ENCODE results near the gene NMRK2.
"Not testable (repeated sequence)": the region's sequence is repeated elsewhere in the genome, so short reads cannot be mapped to it uniquely, and the experiment has no call there.

Gene NMRK2, protein sequence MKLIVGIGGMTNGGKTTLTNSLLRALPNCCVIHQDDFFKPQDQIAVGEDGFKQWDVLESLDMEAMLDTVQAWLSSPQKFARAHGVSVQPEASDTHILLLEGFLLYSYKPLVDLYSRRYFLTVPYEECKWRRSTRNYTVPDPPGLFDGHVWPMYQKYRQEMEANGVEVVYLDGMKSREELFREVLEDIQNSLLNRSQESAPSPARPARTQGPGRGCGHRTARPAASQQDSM

GRCh38 chr19:3932931-3933810 is at the start of gene NMRK2:
Gene NMRK2, plus strand, starts transcription at chr19:3933069. Its CDS starts 603 bp downstream, at chr19:3933672.
- Histone ChIP-seq H3K4me1 (ENCODE audit: control insufficient read depth, low read depth, low read length) (no peaks in the 10 kb centered on the region), H3K9me3 (ENCODE audit: control insufficient read depth, low read depth, low read length) (no peaks in the 10 kb centered on the region), H3K9ac (ENCODE audit: low read length) (peak within 1 kb of the TSS; percentile 67), H3K36me3 (ENCODE audit: control insufficient read depth, low read depth, low read length) (no peaks in the 10 kb centered on the region), H3K4me3 (ENCODE audit: low read length) (peak within 1 kb of the TSS; percentile 67), H3K27me3 (ENCODE audit: control insufficient read depth, insufficient read depth, low read length) (no peaks in the 10 kb centered on the region), H3K27ac (ENCODE audit: low read length) (peak within 1 kb of the TSS; percentile 82)

GRCh38 chr19:3890591-3890990 is 42.3 kb upstream of the NMRK2 start:
- Histone ChIP-seq H3K36me3 (ENCODE audit: control insufficient read depth, low read depth, low read length) (no peaks in the 10 kb centered on the region), H3K4me3 (ENCODE audit: low read length) (no peak overlapping the region), H3K27me3 (ENCODE audit: control insufficient read depth, insufficient read depth, low read length) (no peaks in the 10 kb centered on the region), H3K9me3 (ENCODE audit: control insufficient read depth, low read depth, low read length) (no peaks in the 10 kb centered on the region), H3K4me1 (ENCODE audit: control insufficient read depth, low read depth, low read length) (no peaks in the 10 kb centered on the region), H3K27ac (ENCODE audit: low read length) (no peak overlapping the region), H3K9ac (ENCODE audit: low read length) (no peak overlapping the region)

DNA sequence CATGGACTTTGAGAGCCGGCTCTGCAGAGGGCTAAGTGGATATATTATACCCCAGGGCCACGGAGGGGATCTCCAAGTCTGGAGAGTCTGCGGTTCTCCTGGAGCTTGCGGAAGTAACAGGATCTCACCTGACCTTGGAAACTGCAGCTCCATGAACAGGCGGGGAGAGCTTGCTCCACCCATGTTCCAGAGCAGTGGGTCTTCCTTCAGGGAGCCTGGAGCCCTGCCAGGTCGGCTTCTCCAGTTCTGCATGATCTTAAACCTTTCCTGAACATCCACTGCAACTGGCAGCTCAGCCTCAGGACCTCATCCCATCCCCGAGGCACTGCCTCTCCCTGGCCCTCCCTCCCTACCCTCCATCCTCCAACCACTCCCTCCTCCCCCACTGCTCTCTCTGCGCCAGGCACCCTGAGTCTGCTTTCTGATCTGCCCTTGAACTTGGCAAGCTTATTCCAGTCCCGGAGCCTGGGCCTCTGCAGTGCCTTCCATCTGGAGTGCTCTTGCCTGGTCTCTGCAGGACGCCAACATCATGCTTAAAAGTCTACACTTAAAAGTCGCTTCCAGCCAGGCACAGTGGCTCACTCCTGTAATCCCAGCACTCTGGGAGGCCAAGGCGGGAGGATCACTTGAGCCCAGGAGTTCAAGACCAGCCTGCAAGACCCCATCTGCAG is 39.2 kb upstream of the NMRK2 start:
- Histone ChIP-seq H3K9me3 (ENCODE audit: control insufficient read depth, low read depth, low read length) (peaks cover 6% of the 10 kb centered on the region), H3K27ac (ENCODE audit: low read length) (no peak overlapping the region), H3K36me3 (ENCODE audit: control insufficient read depth, low read depth, low read length) (peaks cover 6% of the 10 kb centered on the region), H3K27me3 (ENCODE audit: control insufficient read depth, insufficient read depth, low read length) (no peaks in the 10 kb centered on the region), H3K9ac (ENCODE audit: low read length) (no peak overlapping the region), H3K4me1 (ENCODE audit: control insufficient read depth, low read depth, low read length) (no peaks in the 10 kb centered on the region), H3K4me3 (ENCODE audit: low read length) (no peak overlapping the region)

DNA sequence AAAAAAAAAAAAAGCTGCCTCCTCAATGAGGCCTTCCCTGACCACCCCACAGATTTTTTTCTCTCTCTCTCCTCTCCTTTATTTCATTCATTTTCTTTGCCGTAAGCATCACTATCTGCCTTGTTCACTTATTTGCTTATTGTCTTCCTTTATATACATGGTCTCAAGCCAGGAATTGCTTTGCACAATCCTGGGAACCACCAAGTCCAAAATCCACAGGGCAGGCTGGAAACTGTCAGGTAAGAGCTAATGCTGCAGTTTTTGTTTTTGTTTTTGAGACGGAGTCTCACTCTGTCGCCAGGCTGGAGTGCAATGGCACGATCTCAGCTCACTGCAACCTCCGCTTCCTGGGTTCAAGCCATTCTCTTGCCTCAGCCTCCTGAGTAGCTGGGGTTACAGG is 37.9 kb upstream of the NMRK2 start:
- H3K36me3 ChIP-seq (ENCODE audit: control insufficient read depth, low read depth, low read length); H3K27me3 ChIP-seq (ENCODE audit: control insufficient read depth, insufficient read depth, low read length); H3K4me3 ChIP-seq (ENCODE audit: low read length); H3K9me3 ChIP-seq (ENCODE audit: control insufficient read depth, low read depth, low read length); H3K27ac ChIP-seq (ENCODE audit: low read length); H3K9ac ChIP-seq (ENCODE audit: low read length); H3K4me1 ChIP-seq (ENCODE audit: control insufficient read depth, low read depth, low read length): not testable (repeated sequence)

- Histone ChIP-seq H3K4me1 (ENCODE audit: control insufficient read depth, low read depth, low read length) (no peaks in the 10 kb centered on the region), H3K9me3 (ENCODE audit: control insufficient read depth, low read depth, low read length) (peaks cover 6% of the 10 kb centered on the region), H3K36me3 (ENCODE audit: control insufficient read depth, low read depth, low read length) (peaks cover 6% of the 10 kb centered on the region), H3K27me3 (ENCODE audit: control insufficient read depth, insufficient read depth, low read length) (no peaks in the 10 kb centered on the region), H3K9ac (ENCODE audit: low read length) (no peak overlapping the region), H3K4me3 (ENCODE audit: low read length) (no peak overlapping the region), H3K27ac (ENCODE audit: low read length) (no peak overlapping the region)
Measured at GRCh38 chr19:3895788-3896187, 37.1 kb upstream of the NMRK2 start.

DNA sequence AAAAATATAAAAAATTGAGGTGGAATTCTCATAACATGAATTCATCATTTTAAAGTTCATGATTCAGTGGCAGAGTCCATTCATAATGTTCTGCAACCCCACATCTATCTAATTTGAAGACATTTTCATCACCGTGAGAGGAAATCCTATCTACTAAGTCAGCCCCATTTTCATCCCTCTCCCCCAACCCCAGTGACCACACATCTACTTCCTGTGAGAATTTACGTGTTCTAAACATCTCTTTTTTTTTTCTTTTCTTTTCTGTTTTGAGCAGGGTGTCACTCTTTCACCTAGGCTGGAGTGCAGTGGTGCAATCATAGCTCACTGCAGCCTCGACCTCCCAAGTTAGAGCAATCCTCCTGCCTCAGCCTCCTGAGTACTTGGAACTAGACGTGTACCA is 34.9 kb upstream of the NMRK2 start:
- Histone ChIP-seq H3K4me1 (ENCODE audit: control insufficient read depth, low read depth, low read length) (no peaks in the 10 kb centered on the region), H3K4me3 (ENCODE audit: low read length) (no peak overlapping the region), H3K27me3 (ENCODE audit: control insufficient read depth, insufficient read depth, low read length) (no peaks in the 10 kb centered on the region), H3K9me3 (ENCODE audit: control insufficient read depth, low read depth, low read length) (peaks cover 6% of the 10 kb centered on the region), H3K27ac (ENCODE audit: low read length) (no peak overlapping the region), H3K36me3 (ENCODE audit: control insufficient read depth, low read depth, low read length) (peaks cover 6% of the 10 kb centered on the region), H3K9ac (ENCODE audit: low read length) (no peak overlapping the region)

GRCh38 chr19:3898426-3898825 is 34.4 kb upstream of the NMRK2 start:
- no peak overlapping the region for H3K27ac ChIP-seq (ENCODE audit: low read length)
- H3K4me3 ChIP-seq (ENCODE audit: low read length) = no peak overlapping the region
- no peak overlapping the region for H3K9ac ChIP-seq (ENCODE audit: low read length)
- no peaks in the 10 kb centered on the region for H3K4me1 ChIP-seq (ENCODE audit: control insufficient read depth, low read depth, low read length)
- H3K36me3 ChIP-seq (ENCODE audit: control insufficient read depth, low read depth, low read length) = peaks cover 6% of the 10 kb centered on the region
- peaks cover 6% of the 10 kb centered on the region for H3K9me3 ChIP-seq (ENCODE audit: control insufficient read depth, low read depth, low read length)
- no peaks in the 10 kb centered on the region for H3K27me3 ChIP-seq (ENCODE audit: control insufficient read depth, insufficient read depth, low read length)

DNA sequence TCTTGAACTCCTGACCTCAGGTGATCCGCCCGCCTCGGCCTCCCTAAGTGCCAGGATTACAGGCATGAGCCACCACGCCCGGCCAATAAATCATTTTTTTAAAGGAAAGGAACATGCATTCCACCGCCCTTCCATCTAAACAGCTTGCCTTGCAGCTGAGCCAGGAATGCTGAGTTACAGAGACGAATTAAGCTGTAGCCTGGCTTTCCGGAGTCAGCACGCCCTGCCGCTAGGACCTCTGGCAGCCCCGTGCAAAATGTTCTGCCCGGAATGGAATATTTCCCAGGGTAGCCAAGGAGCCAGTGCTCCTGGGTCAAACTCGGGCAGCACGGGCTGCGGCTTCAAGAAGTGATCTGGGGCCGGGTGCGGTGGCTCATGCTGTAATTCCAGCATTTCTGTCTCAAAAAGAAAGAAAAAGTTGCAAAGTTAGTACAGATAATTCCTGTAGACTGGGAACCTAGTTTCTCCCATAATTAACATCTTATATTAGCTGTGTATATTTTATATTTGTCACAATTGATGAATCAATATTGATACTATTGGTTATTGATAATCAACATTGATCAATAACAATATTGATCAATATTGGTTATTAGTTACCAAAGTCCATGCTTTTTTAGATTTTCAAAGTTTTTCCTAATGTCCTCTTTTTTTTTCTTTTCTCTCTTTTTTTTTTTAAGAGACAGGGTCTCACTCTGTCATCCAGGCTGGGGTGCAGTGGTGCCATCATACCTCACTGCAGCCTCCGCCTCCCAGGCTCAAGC is 33.2 kb upstream of the NMRK2 start:
- Histone ChIP-seq H3K4me3 (ENCODE audit: low read length) (no peak overlapping the region), H3K27ac (ENCODE audit: low read length) (no peak overlapping the region), H3K9me3 (ENCODE audit: control insufficient read depth, low read depth, low read length) (peaks cover 6% of the 10 kb centered on the region), H3K4me1 (ENCODE audit: control insufficient read depth, low read depth, low read length) (no peaks in the 10 kb centered on the region), H3K27me3 (ENCODE audit: control insufficient read depth, insufficient read depth, low read length) (no peaks in the 10 kb centered on the region), H3K36me3 (ENCODE audit: control insufficient read depth, low read depth, low read length) (peaks cover 6% of the 10 kb centered on the region), H3K9ac (ENCODE audit: low read length) (no peak overlapping the region)

GRCh38 chr19:3902317-3902973 is 30.4 kb upstream of the NMRK2 start:
- peaks cover 14% of the 10 kb centered on the region for H3K36me3 ChIP-seq (ENCODE audit: control insufficient read depth, low read depth, low read length)
- H3K9me3 ChIP-seq (ENCODE audit: control insufficient read depth, low read depth, low read length) = peaks cover 6% of the 10 kb centered on the region
- H3K27me3 ChIP-seq (ENCODE audit: control insufficient read depth, insufficient read depth, low read length) = no peaks in the 10 kb centered on the region
- H3K9ac ChIP-seq (ENCODE audit: low read length) = no peak overlapping the region
- no peak overlapping the region for H3K4me3 ChIP-seq (ENCODE audit: low read length)
- no peaks in the 10 kb centered on the region for H3K4me1 ChIP-seq (ENCODE audit: control insufficient read depth, low read depth, low read length)
- H3K27ac ChIP-seq (ENCODE audit: low read length) = no peak overlapping the region

- H3K36me3 ChIP-seq (ENCODE audit: control insufficient read depth, low read depth, low read length) = peaks cover 10% of the 10 kb centered on the region
- H3K4me1 ChIP-seq (ENCODE audit: control insufficient read depth, low read depth, low read length) = no peaks in the 10 kb centered on the region
- H3K9me3 ChIP-seq (ENCODE audit: control insufficient read depth, low read depth, low read length) = no peaks in the 10 kb centered on the region
- no peak overlapping the region for H3K27ac ChIP-seq (ENCODE audit: low read length)
- no peak overlapping the region for H3K9ac ChIP-seq (ENCODE audit: low read length)
- H3K4me3 ChIP-seq (ENCODE audit: low read length) = no peak overlapping the region
- no peaks in the 10 kb centered on the region for H3K27me3 ChIP-seq (ENCODE audit: control insufficient read depth, insufficient read depth, low read length)
Measured at GRCh38 chr19:3904233-3904632, 28.6 kb upstream of the NMRK2 start.
